GM21576 (cell line): ENCODE data around the gene GFER.
A peak's percentile ranks its signal among the peaks of the same experiment; 100 is the strongest.

Experiments used
- ATAC-seq: cut with Tn5 transposase; IDR thresholded peaks from one replicate; pipeline ENCODE4 v1.9.1; 2021; ENCODE audit warnings: mild to moderate bottlenecking, moderate library complexity; ENCODE audit not compliant: unreplicated experiment

GFER gene

GRCh38 chr16:1990101-1990350, 6.0 kb downstream of the GFER start:
- ATAC-seq = no peak

GRCh38 chr16:1990351-1991134, 6.5 kb downstream of the GFER start:
- ATAC-seq = no peak

DNA sequence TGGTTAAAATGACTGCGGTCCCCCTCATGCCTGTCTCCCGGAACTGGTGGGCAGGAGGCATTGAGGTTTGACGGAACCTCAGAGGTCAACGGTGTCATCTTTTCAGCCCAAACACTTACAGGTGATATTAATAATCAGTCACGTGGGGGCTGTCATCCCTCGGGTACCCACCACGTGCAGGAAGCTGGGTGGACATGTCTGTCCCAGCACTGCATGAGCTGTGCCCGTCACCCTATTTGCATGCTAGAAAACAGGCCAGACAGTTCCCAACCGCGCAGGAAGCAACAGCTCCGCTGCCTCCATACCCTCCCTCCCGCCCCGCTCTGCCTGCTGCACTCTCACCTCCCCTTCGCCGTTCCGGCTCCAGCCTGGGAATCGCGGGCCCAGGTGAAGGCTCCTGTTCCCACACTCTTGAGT, 7.2 kb downstream of the GFER start:
- peak; percentile 28 for ATAC-seq

- no peak for ATAC-seq
These were observed 7.6 kb downstream of the GFER start for GRCh38 chr16:1991588-1991947.

- ATAC-seq = peak; percentile 42
These were observed 8.1 kb downstream of the GFER start for GRCh38 chr16:1991948-1992703.

DNA sequence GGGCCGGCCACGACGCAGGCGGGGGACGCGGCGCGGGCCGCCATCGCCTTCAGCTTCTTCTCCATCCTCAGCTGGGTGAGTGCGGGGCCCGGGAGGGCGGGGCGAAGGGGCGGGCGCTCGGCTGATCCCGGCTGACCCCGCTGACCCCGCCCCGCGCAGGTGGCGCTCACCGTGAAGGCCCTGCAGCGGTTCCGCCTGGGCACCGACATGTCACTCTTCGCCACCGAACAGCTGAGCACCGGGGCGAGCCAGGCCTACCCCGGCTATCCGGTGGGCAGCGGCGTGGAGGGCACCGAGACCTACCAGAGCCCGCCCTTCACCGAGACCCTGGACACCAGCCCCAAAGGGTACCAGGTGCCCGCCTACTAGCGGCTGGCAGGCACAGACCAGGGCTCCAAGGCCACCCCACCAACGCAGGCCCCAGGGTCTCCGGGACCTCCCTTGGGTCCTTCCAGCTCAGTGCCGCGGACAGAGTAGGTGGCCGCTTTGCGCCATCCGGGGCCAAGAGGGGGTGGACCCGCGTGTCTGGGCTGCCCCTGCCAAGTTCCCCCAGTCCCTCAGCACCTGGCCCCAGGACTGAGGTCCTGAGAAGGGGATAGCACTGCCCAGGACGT, 8.8 kb downstream of the GFER start:
- no peak for ATAC-seq

- no peak for ATAC-seq
These were observed 9.7 kb downstream of the GFER start for GRCh38 chr16:1993731-1994131.

GRCh38 chr16:1997494-1998359, 13.7 kb downstream of the GFER start:
- ATAC-seq = no peak

GRCh38 chr16:1998360-1998835, 14.4 kb downstream of the GFER start:
- ATAC-seq = no peak

- ATAC-seq = no peak
These were observed 15.1 kb downstream of the GFER start for GRCh38 chr16:1998852-1999801.

GRCh38 chr16:1999866-2000514, 16.0 kb downstream of the GFER start:
- ATAC-seq = no peak

DNA sequence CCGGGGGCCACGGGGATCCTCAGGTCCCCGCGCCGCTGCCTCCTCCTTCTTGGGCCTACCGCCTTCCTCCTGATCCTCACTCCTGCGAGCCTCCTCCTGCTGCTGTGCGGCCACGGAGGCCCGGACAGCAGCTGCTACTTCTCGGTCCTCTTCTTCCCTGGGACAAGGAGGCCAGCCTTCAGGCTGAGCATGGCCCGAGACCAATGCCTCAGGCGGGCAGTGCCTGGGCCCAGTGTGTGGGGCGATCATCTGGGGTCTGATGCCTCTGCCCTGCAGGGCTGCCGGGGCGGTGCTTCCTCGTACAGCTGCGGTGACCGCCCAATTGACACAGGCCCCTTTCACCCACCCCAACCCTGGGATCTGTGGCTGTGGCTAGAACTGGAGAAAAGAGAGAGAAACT, 17.0 kb downstream of the GFER start:
- ATAC-seq = no peak

DNA sequence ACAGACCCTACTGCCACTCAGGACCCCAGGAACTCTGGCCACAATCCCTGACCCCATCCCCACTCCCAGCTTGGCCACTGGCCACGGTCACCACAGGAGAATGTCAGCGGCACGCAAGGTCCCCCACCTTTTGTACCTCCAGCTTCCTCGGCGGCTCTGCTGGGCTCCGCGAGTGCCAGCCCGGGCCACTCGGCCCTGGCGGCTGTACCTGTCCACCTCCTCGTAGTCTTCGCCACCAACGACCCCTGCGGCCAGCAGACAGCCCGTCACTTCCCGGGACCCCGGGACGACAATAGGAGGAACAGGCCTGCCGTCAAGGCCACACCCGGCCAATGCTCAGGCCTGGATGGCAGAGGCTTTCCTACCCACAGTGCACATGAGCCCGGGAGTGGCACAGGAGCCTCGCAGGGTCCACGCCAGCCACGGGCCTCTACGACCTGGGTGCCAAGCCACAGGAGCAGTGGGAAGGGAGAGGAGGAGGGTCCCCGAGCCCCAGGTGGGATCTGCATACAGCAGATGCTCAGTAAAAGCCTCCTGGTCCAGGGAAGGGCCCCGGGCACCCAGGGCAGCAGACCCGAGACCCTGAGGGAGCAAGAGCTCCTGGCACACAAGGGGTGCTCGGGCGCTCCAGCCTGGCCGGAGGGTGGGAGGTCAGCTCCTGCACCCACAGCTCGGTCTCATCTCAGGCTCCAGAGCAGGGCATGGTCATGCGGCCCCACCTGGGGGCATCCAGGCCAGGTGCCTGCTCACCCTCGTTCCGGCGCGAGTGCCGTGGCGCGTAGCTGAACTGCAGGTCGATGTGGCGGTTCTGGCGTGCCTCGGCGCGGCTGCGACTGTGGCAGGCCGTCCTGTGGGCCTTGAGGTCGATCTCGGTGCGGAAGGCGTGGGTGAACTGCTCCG, 17.7 kb downstream of the GFER start:
- no peak for ATAC-seq

- no peak for ATAC-seq
These were observed 18.6 kb downstream of the GFER start for GRCh38 chr16:2002406-2003230.

DNA sequence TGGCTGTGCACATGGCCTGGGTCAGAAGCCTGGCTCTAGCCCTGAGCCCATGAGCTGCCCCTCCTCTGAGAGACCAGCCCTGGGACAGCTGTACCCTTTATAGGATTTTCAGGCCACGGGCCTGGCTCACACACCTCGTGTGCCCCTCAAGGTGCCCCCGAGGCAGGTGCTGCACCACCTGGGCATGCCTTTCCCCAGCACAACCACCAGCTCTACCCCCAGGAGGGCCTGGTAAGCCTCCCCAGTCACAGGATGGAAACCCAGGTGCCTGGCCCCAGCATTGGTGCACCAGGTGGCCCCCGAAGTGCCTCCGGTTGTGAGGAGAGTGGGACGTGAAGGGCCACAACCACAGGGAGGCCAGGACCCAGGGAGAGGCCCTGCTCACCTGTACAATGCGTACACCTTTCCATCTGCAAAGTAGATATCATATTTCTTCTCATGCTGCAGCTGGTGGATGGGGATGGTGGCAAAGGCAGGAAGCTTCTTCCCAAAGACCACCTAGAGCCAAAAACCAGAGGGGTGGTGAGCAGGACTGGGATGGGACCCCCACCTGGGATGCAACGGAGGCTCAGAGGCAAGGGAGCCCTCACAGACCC, 19.3 kb downstream of the GFER start:
- no peak for ATAC-seq

GRCh38 chr16:2003827-2004641, 20.0 kb downstream of the GFER start:
- ATAC-seq = peak; percentile 64
